Effector CD4-positive, alpha-beta T cell (primary cell): Measurements from ENCODE around the gene RNF213.
"Not testable (repeated sequence)": the region's sequence is repeated elsewhere in the genome, so short reads cannot be mapped to it uniquely, and the experiment has no call there.

ENCODE experiments used
- DNase-seq: peaks from one replicate; pipeline ENCODE4 v3.0.0-alpha.2; 2020

RNF213 gene

DNA sequence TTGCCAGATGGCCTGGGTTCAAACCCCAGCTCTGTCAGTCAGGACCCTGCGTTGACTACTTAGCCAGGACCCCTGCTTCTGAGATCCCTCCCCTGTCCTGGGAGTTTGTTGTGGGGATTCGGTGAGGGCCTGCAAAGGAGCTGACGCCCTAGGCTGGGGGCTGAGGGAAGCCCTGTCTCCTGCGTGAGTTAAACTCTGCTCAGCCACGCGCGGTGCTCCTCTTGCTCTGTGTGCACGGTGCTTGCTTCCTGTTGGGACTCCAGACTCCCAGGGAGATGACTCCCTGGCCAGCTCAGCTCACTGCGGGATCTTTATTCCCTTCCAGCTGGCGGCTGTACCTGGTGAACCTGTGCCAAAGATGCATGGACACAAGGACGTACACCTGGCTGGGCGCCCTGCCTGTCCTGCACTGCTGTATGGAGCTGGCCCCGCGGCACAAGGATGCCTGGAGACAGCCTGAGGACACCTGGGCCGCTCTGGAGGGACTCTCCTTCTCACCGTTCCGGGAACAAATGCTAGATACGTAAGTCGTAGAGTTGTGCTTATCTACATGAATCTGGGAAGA, 37.4 kb downstream of the RNF213 start:
- DNase-seq: no peak

DNA sequence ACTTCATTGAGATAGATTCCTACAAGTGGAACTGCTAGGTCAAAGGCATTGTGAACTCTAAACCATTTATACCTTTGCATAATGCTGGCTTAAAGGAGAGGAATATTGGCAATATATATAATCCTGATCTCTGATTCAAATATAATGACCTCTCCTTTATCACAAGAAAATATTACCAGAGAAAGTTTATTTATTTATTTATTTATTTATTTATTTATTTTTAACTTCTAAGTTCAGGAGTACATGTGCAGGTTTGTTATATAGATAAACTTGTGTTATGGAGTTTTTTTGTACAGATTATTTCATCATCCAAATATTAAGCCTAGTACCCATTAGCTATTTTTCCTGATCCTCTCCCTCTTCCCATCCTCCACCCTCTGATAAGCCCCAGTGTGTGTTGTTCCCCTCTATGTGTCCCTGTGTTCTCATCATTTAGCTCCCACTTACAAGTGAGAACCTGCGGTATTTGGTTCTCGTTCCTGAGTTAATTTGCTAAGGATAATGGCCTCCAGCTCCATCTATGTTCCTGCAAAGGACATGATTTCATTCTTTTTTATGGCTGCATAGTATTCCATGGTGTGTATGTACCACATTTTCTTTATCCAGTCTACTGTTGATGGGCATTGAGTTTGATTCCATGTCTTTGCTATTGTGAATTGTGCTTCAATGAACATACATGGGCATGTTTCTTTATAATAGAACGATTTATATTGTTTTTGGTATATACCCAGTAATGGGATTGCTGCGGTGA, 38.9 kb downstream of the RNF213 start:
- DNase-seq: not testable (repeated sequence)

DNA sequence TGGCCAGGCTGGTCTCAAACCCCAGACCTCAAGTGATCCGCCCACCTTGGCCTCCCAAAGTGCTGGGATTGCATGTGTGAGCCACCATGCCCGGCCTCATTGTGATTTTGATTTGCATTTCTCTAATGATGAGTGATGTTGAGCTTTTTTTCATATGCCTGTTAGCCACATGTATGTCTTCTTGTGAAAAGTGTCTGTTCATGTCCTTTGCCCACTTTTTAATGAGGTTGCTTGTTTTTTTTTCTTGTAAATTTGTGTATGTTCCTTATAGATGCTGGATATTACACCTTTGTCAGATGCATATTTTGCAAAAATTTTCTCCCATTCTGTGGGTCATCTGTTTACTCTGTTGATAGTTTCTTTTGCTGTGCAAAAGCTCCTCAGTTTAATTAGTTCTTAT, 40.1 kb downstream of the RNF213 start:
- DNase-seq: not testable (repeated sequence)

DNA sequence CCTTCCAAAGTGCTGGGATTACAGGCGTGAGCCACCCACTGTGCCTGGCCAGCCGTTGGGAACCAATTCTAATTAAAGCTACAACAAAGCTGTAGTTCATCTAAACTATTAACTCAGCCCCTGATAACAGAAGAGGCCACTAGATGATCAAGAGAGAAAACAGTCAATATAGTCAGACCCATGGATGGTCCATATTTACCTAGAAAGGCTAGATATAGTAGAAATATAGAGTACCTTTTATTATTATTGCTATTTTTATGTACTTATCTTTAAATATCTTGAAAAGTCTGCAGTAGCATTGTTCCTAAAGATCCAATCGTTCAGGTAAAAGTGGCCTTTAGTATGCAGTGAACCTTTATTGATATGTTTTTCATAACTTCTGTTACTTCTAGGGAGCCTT, 43.2 kb downstream of the RNF213 start:
- no peak for DNase-seq

DNA sequence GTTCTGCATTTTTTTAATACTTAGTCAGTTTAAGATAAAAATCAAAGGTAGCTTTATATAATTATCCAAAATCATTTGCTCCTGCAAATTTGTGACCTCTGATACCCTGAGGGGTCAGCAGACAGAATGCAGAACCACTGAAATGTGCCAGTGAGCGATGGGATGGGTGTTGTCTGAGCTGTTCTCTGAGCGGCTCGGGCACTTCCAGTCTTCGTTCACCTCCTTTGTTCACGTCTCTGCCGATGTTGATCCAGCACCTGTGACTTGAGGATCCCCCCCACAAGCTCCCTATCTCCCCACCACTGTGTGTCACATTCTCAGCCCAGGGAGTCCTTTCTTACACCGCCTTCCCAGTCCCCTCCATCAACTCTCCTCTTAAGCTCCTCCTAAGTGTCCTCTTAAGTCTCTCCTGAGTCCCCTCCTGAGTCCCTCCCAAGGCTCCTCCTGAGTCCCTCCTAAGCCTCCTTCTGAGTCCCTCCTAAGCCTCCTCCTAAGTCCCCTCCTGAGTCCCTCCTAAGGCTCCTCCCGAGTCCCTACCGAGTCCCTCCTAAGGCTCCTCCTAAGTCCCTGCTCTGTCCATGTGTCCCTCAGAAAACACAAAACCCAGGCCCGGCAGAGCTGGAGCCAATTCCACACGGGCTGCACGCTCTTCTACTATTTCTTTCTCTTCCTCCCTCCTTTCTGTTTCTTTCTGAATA, 47.5 kb downstream of the RNF213 start:
- DNase-seq: no peak

DNA sequence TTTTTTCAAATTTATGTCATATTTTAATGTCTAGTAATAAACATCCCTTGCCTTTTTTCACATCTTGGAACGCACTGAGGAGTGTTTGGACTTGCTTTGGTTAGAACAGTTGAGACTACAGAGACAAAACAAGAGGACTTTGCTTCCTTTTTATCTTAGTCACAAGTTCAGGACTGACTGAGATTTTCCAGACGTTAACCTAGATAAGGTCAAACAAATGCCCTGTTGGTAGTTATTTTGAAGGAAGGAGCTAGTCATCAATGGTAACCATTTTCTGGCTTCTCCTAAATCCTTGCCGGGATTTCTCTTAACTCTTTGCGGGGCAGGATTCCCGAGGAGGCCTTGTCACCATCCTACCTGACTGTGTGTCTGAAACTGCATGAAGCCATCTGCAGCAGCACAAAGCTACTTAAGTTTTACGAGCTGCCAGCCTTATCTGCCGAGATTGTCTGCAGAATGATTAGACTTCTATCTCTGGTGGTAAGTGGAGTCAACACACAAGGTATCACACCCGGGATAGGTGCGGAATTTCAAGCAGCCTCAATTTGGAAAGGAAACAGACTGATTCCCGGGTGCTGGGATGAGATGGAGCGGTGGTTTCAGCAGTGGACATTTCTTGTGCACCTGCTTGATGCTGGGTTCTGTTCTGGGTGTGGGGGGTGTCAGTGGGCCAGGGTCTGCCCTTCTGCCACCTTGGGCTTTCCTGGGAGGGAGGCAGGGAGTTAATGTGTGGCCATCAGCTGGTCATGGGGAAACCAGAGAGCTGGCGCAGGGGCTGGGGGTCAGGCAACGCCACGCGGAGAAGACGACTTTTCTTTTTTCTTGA, 48.3 kb downstream of the RNF213 start:
- no peak for DNase-seq

DNA sequence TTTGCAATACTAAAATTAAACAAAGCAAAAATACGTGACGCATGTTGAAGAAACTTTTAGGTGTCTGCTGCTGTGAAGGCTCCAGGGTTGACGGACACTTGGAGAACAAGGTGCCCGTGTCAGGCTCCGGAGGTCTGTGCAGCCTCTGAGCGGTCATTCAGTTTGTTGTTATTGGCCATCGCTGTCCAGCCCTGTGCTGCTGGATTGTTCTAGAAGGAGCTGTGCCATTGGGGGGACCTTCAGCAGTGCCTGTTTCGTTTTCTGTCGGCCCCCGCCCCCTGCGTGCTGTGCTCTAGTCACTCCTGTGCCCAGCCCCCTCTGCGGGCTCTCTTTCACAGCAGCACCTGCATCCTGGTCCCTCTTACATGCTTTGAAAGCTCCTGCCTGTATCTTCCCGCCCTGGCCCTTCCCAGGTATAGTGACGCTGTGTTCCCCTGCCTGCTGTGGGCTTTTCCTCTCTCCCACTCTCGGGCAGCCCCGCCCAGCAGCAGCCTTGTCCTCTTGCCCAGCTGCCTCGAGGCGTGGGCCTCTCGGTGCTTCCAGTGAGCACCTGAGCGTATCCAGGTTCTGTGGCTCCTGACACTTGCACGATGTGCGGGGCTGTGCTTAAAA, 50.7 kb downstream of the RNF213 start:
- no peak for DNase-seq

DNA sequence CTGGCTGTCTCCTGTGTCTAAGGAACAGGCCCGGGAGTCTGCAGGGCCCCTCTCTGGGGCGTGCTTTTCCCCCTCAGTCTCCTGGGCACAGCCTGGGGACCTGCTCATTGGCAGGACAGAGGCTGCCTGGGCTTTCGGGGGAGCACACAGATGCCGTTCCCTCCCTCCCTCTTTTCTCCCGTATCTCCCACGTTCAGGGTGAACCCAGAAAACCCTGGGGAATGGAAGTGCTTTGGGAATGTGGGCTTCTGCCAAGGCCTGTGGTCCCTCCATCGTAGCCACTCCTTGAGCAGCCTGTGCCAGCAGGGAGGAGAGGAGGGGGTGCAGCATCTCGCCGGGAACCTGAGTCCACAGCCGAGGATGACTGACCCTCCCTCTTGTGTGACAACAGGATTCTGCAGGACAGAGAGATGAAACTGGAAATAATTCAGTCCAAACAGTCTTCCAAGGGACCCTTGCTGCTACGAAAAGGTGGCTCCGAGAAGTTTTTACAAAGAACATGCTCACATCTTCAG, 52.0 kb downstream of the RNF213 start:
- DNase-seq: no peak

DNA sequence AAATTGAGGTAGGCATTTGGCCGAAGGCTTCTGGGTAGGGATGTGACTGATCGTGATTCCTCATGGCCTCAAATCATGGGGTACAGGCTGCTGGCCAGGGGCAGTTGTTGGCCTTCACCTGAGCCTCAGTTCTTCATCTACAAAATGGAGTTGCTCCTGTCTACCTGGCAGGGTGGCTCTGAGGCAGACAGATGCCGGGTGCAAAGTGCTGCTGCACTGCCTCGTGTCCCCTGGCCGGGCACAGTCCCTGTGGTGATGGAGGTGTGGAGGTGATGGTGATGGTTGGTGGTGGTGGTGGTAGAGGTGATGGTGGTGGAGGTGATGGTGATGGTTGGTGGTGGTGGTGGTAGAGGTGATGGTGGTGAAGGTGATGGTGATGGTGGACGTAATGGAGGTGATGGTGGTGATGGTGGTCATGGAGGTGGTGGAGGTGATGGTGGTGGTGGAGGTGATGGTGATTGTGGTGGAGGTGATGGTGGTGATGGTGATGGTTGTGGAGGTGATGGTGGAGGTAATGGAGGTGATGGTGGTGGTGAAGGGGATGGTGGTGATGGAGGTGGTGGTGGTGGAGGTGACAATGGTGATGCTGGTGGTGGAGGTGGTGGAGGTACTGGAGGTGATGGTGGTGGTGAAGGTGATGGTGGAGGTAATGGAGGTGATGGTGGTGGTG, 52.6 kb downstream of the RNF213 start:
- no peak for DNase-seq

DNA sequence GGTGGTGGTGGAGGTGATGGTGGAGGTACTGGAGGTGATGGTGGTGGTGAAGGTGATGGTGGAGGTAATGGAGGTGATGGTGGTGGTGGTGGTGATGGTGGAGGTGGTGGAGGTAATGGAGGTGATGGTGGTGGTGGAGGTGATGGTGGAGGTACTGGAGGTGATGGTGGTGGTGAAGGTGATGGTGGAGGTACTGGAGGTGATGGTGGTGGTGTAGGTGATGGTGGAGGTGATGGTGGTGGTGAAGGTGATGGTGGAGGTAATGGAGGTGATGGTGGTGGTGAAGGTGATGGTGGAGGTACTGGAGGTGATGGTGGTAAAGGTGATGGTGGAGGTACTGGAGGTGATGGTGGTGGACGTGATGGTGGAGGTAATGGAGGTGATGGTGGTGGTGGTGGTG, 53.3 kb downstream of the RNF213 start:
- DNase-seq: not testable (repeated sequence)

DNA sequence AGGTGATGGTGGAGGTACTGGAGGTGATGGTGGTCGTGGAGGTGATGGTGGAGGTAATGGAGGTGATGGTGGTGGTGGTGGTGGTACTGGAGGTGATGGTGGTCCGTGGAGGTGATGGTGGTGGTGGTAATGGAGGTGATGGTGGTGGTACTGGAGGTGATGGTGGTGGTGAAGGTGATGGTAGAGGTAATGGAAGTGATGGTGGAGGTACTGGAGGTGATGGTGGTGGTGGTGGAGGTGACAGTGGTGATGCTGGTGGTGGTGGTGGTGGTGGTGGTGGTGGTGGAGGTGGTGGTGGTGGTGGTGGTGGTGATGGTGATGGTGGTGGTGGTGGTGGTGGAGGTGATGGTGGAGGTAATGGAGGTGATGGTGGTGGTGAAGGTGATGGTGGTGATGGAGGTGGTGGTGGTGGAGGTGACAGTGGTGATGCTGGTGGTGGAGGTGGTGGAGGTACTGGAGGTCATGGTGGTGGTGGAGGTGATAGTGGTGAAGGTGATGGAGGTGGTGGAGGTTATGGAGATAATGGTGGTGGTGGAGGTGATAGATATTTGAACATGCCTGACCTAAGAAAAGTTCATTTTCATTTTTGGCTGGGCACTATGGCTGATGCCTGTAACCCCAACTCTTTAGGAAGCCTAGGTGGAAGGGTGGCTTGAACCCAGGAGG, 55.0 kb downstream of the RNF213 start:
- no peak for DNase-seq

DNA sequence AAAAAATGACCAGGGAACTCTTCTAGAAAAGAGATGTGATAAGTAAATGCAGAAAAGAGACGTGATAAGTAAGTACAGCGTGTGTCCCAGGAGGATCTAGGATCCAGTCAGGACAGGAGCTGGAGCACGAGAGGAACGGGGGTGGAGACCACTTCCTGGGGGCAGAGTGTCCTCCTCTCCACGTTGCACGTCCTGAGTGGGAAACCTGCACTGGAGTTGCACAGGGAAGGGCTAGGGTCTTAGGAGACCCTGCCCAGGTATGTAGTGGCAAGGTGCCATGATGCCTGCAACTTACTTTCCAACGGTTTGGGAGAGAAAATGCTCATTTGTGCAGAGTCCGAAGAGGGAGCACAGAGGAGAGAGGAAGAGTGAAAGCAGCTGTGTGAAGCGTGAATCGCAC, 55.8 kb downstream of the RNF213 start:
- DNase-seq: no peak

DNA sequence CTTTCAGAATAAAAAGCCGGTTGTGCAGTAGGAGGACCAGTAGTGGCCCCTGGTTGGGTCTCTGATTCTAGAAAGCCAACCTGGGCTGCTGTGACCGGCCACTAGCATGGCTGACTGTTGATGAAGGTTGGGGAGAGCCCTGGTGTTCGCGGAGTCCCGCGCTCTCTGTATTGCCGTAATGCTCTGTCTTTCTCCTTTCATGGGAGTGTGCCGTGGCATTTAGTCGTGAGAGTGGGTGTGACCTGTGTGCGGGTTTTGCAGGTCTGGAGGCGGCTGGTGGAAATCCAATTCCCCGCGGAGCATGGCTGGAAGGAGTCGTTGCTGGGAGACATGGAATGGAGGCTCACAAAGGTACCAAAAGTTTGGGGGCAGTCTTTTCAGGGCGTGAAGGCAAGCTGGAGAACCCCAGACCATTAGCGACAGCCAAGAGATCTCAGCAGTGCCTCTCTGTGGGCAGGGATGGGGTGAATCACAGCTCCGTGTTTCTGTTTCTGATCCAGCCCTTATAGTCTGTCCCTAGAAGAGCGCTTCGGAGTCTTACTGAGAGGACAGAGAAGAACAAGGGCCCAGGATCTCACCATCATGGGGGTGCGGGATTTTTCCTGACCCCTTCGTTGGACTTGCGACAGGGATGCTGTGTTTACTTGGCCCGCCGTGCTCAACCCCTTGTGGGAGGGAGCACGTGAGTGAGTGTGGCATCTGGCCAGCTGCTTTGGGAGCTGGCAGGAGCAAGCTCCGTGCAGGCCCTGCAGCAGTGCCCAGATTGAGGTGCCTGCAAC, 56.5 kb downstream of the RNF213 start:
- no peak for DNase-seq

DNA sequence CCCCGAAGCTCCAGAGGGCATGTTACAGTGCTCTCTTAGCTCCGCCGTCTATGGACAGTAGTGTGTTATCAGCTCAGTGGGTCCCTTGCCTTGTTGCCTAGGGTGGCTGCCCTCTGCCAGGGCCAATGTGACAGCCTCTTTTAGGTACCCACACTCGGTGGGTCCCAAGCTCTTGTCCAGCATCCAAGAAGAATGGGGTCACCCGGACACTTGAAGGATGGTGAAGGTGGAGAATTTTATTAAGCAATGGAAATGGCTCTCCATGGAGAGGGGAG, 57.0 kb downstream of the RNF213 start:
- no peak for DNase-seq

DNA sequence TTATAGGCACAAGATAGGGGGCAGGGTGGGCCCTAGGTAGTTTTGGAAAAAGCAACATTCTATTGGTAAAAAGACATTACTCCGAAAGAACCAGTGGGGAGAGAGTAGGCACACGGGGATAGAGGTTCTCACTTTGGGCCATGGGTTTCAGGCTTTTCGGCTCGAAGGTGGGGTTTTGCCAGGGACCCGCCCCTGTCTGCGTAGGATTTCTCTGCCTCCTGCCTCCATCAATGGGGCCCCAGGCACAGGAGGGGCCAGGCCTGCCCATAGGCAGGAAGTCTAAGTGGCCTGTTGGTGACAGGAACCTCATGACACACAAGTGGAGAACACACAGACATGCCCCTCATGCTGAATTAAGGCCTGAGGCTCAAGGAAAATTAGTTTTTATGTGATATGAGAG, 57.5 kb downstream of the RNF213 start:
- no peak for DNase-seq

DNA sequence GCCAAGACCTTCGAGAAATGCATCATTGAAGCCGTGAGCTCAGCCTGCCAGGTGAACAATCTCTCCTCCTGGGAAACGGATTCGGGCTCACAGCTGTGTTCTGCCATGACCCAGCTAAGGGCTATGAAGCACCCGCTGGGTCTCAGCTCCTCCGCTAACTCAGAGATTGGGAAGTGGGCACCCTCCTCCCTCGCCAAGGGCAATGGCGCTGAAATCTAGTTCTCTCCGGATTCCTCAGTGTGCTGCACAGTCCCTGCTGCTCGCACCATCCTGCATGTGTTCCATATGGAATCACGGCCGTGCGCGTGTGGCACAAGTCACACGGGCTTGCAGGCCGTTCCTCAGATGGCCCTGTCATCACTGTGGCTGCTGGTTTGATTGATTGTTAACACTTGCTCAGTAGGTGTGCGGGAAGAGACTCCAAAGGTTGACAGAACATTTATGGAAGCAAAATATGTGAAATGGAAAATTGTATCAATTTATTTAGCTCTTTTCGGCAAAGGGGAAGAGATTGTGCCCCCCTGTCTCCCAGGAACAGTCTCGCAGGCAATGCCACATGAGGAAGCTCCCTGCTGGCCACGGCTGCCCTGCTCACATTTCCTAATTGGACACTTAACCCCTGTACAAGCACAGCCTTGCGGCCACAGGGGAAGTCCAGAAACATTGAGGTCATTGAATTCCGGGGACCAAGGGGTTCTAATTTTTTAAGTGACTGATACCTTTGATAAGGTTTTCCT, 58.8 kb downstream of the RNF213 start:
- DNase-seq: no peak

DNA sequence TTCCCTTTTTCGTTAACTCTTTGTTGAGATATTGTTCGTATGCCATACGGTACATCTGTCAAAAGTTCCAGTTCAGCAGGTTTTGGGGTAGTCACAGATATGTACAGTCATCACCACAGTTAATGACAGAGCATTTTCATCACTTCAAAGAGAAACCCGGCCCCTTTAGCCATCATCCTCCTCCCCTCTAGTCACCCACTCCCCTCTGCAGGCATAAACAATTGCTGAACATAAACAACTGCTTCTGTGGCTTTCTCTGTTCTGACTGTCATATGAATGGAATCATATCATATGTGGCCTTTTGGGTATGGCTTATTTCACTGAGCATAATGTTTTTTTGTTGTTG, 59.3 kb downstream of the RNF213 start:
- DNase-seq: no peak

DNA sequence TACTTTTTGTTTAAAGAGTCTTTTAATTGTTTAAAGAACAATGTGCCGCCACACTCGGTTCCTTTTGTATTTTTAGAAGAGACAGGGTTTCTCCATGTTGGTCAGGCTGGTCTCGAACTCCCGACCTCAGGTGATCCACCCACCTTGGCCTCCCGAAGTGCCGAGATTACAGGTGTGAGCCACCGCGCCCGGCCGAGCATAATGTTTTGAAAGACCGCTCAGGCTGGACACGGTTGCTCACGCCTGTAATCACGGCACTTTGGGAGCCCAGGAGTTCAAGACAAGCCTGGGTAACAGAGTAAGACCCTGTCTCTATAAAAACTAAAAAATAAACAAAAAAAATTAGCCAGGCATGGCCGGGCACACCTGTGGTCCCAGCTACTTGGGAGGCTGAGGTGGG, 59.8 kb downstream of the RNF213 start:
- DNase-seq: no peak

DNA sequence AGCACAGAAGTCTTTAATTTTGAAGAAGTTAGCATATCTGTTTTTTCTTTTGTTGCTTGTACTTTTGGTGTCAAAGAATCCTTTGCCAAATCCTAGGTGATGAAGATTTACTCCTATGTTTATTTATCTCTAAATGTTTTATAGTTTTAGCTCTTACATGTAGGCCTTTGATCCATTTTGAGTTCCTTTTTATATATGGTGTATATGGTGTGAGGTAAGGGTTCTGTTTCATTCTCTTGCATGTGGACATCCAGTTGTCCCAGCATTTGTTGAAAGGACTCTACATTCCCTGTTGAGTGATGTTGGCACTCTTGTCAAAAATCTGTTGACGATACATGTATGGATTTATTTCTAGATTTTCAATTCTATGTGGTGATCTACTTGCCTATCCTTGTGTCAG, 62.2 kb downstream of the RNF213 start:
- DNase-seq: no peak

DNA sequence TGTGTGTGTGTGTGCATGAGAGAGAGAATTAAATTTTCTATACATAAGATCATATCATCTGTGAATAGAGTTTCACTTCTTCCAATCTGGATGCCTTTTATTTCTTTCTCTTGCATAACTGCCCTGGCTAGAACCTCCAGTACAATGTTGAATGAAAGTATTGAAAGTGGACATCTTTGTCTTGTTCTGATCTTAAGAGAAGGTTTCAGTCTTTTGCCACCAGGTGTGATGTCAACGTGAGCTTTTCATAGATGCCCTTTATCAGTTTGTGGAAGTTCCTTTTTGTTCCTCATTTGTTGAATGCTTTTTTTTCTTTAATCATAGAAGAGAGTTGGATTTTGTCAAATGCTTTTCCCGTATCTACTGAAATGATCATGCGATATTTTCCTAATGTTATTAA, 63.3 kb downstream of the RNF213 start:
- no peak for DNase-seq
